ENCODE results near the gene MTCH1. TPM values are rescaled to one million over a fixed set of nuclear protein-coding genes. Genes with fewer than 3 reads are reported as not detected.

The MTCH1 gene
- total and polyA plus RNA-seq, 4 experiments from 2014 or later, result 94.1 to 151 (median 134) TPM

DNA sequence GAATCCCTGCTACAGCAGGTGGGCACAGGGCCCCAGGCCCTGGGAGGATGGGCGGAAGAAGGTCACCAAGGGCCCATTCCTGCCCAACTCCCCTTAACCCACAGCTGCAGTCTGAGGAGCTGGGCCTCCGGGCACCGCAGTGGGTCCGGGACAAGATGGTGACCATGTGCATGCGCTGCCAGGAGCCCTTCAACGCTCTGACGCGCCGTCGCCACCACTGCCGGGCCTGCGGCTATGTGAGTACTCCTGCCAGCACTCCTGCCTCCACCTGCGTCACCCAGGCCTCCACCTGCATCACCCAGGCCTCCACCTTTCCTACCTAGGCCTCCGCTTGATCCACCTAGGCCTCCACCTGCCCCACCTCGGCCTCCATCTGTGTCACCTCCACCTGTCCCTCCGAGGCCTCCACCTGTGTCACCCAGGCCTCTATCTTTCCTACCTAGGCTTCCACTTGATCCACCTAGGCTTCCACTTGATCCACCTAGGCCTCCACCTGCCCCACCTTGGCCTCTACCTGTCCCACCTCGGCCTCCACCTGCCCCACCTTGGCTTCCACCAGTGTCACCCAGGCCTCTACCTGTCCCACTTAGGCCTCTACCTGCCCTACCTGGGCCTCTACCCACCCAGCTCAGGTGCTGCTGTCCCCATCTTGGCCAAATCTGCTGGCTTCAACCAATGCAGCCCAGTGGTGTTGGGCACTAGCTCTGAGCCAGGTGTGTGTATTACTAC is 36.3 kb upstream of the MTCH1 start:
- CTCF ChIA-PET (ENCODE audit: partially characterized antibody), result interaction anchor here (0.7 to 18.9 kb wide), 26 partner anchors 8 to 304 kb away, joined by 3 to 1184 read pairs (median 4); partner anchors contain the start of genes C6orf89 and PIM1
- DNase-seq, result no peak
- Histone ChIP-seq H3K4me1 (ENCODE audit: insufficient read depth, low read length) (peaks cover 57% of the 10 kb centered on the region), H3K9me3 (ENCODE audit: control insufficient read depth in 1 of 2, low read length in 2 of 2) (no peaks in the 10 kb centered on the region), H3K27ac (ENCODE audit: low read depth, low read length) (no peak overlapping the region), H3K36me3 (ENCODE audit: insufficient read depth, low read length) (no peaks in the 10 kb centered on the region), H3K4me3 (ENCODE audit: low read length in 2 of 2) (no peak overlapping the region), H3K27me3 (ENCODE audit: insufficient read depth, low read length) (no peaks in the 10 kb centered on the region)
- Mint-ChIP-seq H3K27me3 (no peaks in the 10 kb centered on the region), H3K27ac (peak overlapping the region; percentile 17 to 92 (median 88)), H3K4me3 (peak overlapping the region in 2 of 8 donors; percentile 18 to 74), H3K36me3 (no peaks in the 10 kb centered on the region), H3K9me3 (peaks cover 0 to 2% (median 0%) of the 10 kb centered on the region in 8 donors), H3K4me1 (peaks cover 44 to 63% (median 53%) of the 10 kb centered on the region in 4 donors)
- POLR2A ChIA-PET (ENCODE audit: partially characterized antibody), result interaction anchor here (0.9 to 16.2 kb wide), 11 partner anchors 8 to 187 kb away, joined by 3 to 394 read pairs (median 5); partner anchors contain the start of genes C6orf89, MTCH1 and PIM1
- intact Hi-C loops (cut with micrococcal nuclease), result no loop called here

GRCh38 chr6:37021356-37022129 is 35.5 kb upstream of the MTCH1 start:
- Mint-ChIP-seq H3K4me1 (peaks cover 44 to 63% (median 51%) of the 10 kb centered on the region in 4 donors), H3K27ac (peak overlapping the region; percentile 17 to 91 (median 85)), H3K9me3 (peaks cover 0 to 2% (median 0%) of the 10 kb centered on the region in 8 donors), H3K27me3 (no peaks in the 10 kb centered on the region), H3K4me3 (peak overlapping the region in 5 of 8 donors; percentile 9 to 74 (median 40)), H3K36me3 (no peaks in the 10 kb centered on the region)
- peaks cover 57% of the 10 kb centered on the region for H3K4me1 ChIP-seq (ENCODE audit: insufficient read depth, low read length)
- CTCF ChIA-PET (ENCODE audit: partially characterized antibody), result interaction anchor here (0.7 to 18.9 kb wide), 26 partner anchors 9 to 305 kb away, joined by 3 to 1184 read pairs (median 4); partner anchors contain the start of genes C6orf89 and PIM1
- no peaks in the 10 kb centered on the region for H3K27me3 ChIP-seq (ENCODE audit: insufficient read depth, low read length)
- DNase-seq, result peak; percentile 76 to 83 (median 81)
- POLR2A ChIA-PET (ENCODE audit: partially characterized antibody), result interaction anchor here (0.9 to 16.2 kb wide), 11 partner anchors 8 to 187 kb away, joined by 3 to 394 read pairs (median 5); partner anchors contain the start of genes C6orf89, MTCH1 and PIM1
- H3K9me3 ChIP-seq (ENCODE audit: control insufficient read depth in 1 of 2, low read length in 2 of 2), result no peaks in the 10 kb centered on the region
- no peak overlapping the region for H3K27ac ChIP-seq (ENCODE audit: low read depth, low read length)
- intact Hi-C loops (cut with micrococcal nuclease), result loop anchor here (1.0 kb wide), 1 partner anchor 30 kb away; no protein-coding TSS in a partner anchor
- H3K4me3 ChIP-seq (ENCODE audit: low read length in 2 of 2), result no peak overlapping the region
- H3K36me3 ChIP-seq (ENCODE audit: insufficient read depth, low read length), result no peaks in the 10 kb centered on the region

GRCh38 chr6:37020812-37021211 is 34.8 kb upstream of the MTCH1 start:
- no peak overlapping the region for H3K4me3 ChIP-seq (ENCODE audit: low read length in 2 of 2)
- H3K27ac ChIP-seq (ENCODE audit: low read depth, low read length), result no peak overlapping the region
- Mint-ChIP-seq H3K27me3 (no peaks in the 10 kb centered on the region), H3K4me3 (no peak overlapping the region), H3K9me3 (peaks cover 0 to 2% (median 0%) of the 10 kb centered on the region in 8 donors), H3K4me1 (peaks cover 44 to 59% (median 51%) of the 10 kb centered on the region in 4 donors), H3K36me3 (no peaks in the 10 kb centered on the region), H3K27ac (peak overlapping the region in 1 of 7 donors; percentile 79)
- ChIA-PET POLR2A (ENCODE audit: partially characterized antibody) (interaction anchor here (1.1 to 16.2 kb wide), 8 partner anchors 9 to 188 kb away, joined by 3 to 394 read pairs (median 9); partner anchors contain the start of genes C6orf89 and PIM1), CTCF (ENCODE audit: partially characterized antibody) (interaction anchor here (0.7 to 18.9 kb wide), 21 partner anchors 10 to 546 kb away, joined by 3 to 1184 read pairs (median 6); partner anchors contain the start of genes C6orf89, MTCH1 and PIM1)
- H3K36me3 ChIP-seq (ENCODE audit: insufficient read depth, low read length), result no peaks in the 10 kb centered on the region
- no peaks in the 10 kb centered on the region for H3K27me3 ChIP-seq (ENCODE audit: insufficient read depth, low read length)
- no peak for DNase-seq
- no peaks in the 10 kb centered on the region for H3K9me3 ChIP-seq (ENCODE audit: control insufficient read depth in 1 of 2, low read length in 2 of 2)
- H3K4me1 ChIP-seq (ENCODE audit: insufficient read depth, low read length), result peaks cover 57% of the 10 kb centered on the region
- intact Hi-C loops (cut with micrococcal nuclease), result loop anchor here (1.0 kb wide), 1 partner anchor 30 kb away; no protein-coding TSS in a partner anchor

DNA sequence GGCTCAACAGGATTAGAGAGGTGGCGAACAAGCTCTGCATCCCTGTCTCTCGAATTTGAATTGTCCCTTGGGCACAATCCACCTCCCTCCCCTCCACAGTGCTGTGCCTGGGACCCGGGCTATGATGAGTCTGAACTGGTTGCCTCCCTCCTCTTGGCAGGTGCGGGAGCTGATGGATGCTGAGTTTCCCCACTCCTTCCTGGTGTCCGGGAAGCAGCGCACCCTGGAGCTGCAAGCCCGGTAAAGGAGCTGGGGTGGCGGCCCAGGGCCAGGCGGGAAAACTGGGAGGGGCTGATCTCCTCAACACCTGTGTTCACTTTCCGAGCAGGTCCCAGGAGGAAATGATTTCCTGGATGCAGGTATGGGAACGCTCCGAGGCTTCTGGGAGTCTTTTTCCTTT is 34.4 kb upstream of the MTCH1 start:
- peak overlapping the region in 3 of 7 donors; percentile 36 to 79 (median 47) for H3K27ac Mint-ChIP-seq
- H3K4me3 ChIP-seq (ENCODE audit: low read length in 2 of 2), result no peak overlapping the region
- no peaks in the 10 kb centered on the region for H3K27me3 ChIP-seq (ENCODE audit: insufficient read depth, low read length)
- intact Hi-C loops (cut with micrococcal nuclease), result no loop called here
- no peak overlapping the region for H3K27ac ChIP-seq (ENCODE audit: low read depth, low read length)
- no peak for DNase-seq
- ChIA-PET POLR2A (ENCODE audit: partially characterized antibody) (interaction anchor here (0.7 to 16.2 kb wide), 5 partner anchors 29 to 188 kb away, joined by 3 to 394 read pairs (median 57); partner anchors contain the start of gene PIM1), CTCF (ENCODE audit: partially characterized antibody) (interaction anchor here (0.7 to 18.9 kb wide), 15 partner anchors 10 to 546 kb away, joined by 3 to 1184 read pairs (median 35); partner anchors contain the start of genes C6orf89, MTCH1 and PIM1)
- no peaks in the 10 kb centered on the region for H3K27me3 Mint-ChIP-seq
- H3K36me3 ChIP-seq (ENCODE audit: insufficient read depth, low read length), result no peaks in the 10 kb centered on the region
- H3K36me3 Mint-ChIP-seq, result no peaks in the 10 kb centered on the region
- H3K4me3 Mint-ChIP-seq, result no peak overlapping the region
- H3K4me1 Mint-ChIP-seq, result peaks cover 44 to 57% (median 51%) of the 10 kb centered on the region in 4 donors
- peaks cover 0 to 2% (median 0%) of the 10 kb centered on the region in 8 donors for H3K9me3 Mint-ChIP-seq
- no peaks in the 10 kb centered on the region for H3K9me3 ChIP-seq (ENCODE audit: control insufficient read depth in 1 of 2, low read length in 2 of 2)
- H3K4me1 ChIP-seq (ENCODE audit: insufficient read depth, low read length), result peaks cover 57% of the 10 kb centered on the region

- ChIA-PET CTCF (ENCODE audit: partially characterized antibody) (interaction anchor here (0.6 to 18.9 kb wide), 27 partner anchors 12 to 1429 kb away, joined by 3 to 1184 read pairs (median 15); partner anchors contain the start of genes C6orf89, FGD2, MTCH1 and PIM1), POLR2A (ENCODE audit: partially characterized antibody) (interaction anchor here (1.1 to 16.2 kb wide), 7 partner anchors 11 to 194 kb away, joined by 3 to 394 read pairs (median 19); partner anchors contain the start of genes C6orf89 and PIM1)
- Histone ChIP-seq H3K9me3 (ENCODE audit: control insufficient read depth in 1 of 2, low read length in 2 of 2) (no peaks in the 10 kb centered on the region), H3K4me3 (ENCODE audit: low read length in 2 of 2) (no peak overlapping the region), H3K27ac (ENCODE audit: low read depth, low read length) (peak overlapping the region; percentile 18), H3K4me1 (ENCODE audit: insufficient read depth, low read length) (peaks cover 49% of the 10 kb centered on the region), H3K27me3 (ENCODE audit: insufficient read depth, low read length) (no peaks in the 10 kb centered on the region), H3K36me3 (ENCODE audit: insufficient read depth, low read length) (no peaks in the 10 kb centered on the region)
- H3K9me3 Mint-ChIP-seq, result peaks cover 0 to 2% (median 0%) of the 10 kb centered on the region in 8 donors
- peak overlapping the region; percentile 31 to 91 (median 87) for H3K27ac Mint-ChIP-seq
- intact Hi-C loops (cut with micrococcal nuclease), result no loop called here
- no peaks in the 10 kb centered on the region for H3K36me3 Mint-ChIP-seq
- H3K4me1 Mint-ChIP-seq, result peaks cover 38 to 50% (median 44%) of the 10 kb centered on the region in 4 donors
- DNase-seq, result no peak
- H3K27me3 Mint-ChIP-seq, result no peaks in the 10 kb centered on the region
- H3K4me3 Mint-ChIP-seq, result peak overlapping the region in 1 of 8 donors; percentile 32
Measured at GRCh38 chr6:37019065-37019450, 33.1 kb upstream of the MTCH1 start.

GRCh38 chr6:37018198-37019064 is 32.4 kb upstream of the MTCH1 start:
- H3K4me3 Mint-ChIP-seq, result peak overlapping the region in 4 of 8 donors; percentile 4 to 57 (median 28)
- H3K4me1 Mint-ChIP-seq, result peaks cover 37 to 49% (median 42%) of the 10 kb centered on the region in 4 donors

More at GRCh38 chr6:37018198-37019064, 32.4 kb upstream of the MTCH1 start:
- peaks cover 48% of the 10 kb centered on the region for H3K4me1 ChIP-seq (ENCODE audit: insufficient read depth, low read length)
- no peaks in the 10 kb centered on the region for H3K27me3 ChIP-seq (ENCODE audit: insufficient read depth, low read length)
- Mint-ChIP-seq H3K9me3 (peaks cover 0 to 2% (median 0%) of the 10 kb centered on the region in 8 donors), H3K27ac (peak overlapping the region; percentile 31 to 91 (median 88)), H3K36me3 (no peaks in the 10 kb centered on the region), H3K27me3 (no peaks in the 10 kb centered on the region)
- DNase-seq, result peak; percentile 82 to 92 (median 86)
- H3K9me3 ChIP-seq (ENCODE audit: control insufficient read depth in 1 of 2, low read length in 2 of 2), result no peaks in the 10 kb centered on the region
- intact Hi-C loops (cut with micrococcal nuclease), result loop anchor here (1.0 kb wide), 8 partner anchors 32 to 395 kb away; partner anchors contain the start of genes C6orf89 and MTCH1
- H3K4me3 ChIP-seq (ENCODE audit: low read length in 2 of 2), result no peak overlapping the region
- peak overlapping the region; percentile 18 for H3K27ac ChIP-seq (ENCODE audit: low read depth, low read length)
- ChIA-PET CTCF (ENCODE audit: partially characterized antibody) (interaction anchor here (0.6 to 18.9 kb wide), 68 partner anchors 10 to 1428 kb away, joined by 3 to 1184 read pairs (median 4); partner anchors contain the start of genes C6orf89, FGD2, MTCH1 and PIM1), POLR2A (ENCODE audit: partially characterized antibody) (interaction anchor here (0.6 to 16.2 kb wide), 26 partner anchors 12 to 424 kb away, joined by 3 to 394 read pairs (median 3); partner anchors contain the start of genes C6orf89, MTCH1, PI16 and PIM1)
- no peaks in the 10 kb centered on the region for H3K36me3 ChIP-seq (ENCODE audit: insufficient read depth, low read length)
